CD4-positive, alpha-beta T cell treated with Interleukin-4 for 4 hours (primary cell): ENCODE results near the gene RNPEP.
"Not testable (repeated sequence)": the region's sequence is repeated elsewhere in the genome, so short reads cannot be mapped to it uniquely, and the experiment has no call there.

Source experiments
- DNase-seq: peaks from one replicate; pipeline ENCODE4 v3.0.0-alpha.2; 2020

RNPEP gene

GRCh38 chr1:201982623-201983379 is at the start of gene RNPEP:
Gene RNPEP (plus strand): TSS chr1:201982648. CDS start chr1:201982667, 19 bp downstream.
- DNase-seq: peak; percentile 42

- no peak for DNase-seq
Measured at GRCh38 chr1:201933840-201934430, 48.5 kb upstream of the RNPEP start.

- no peak for DNase-seq
Measured at GRCh38 chr1:201937624-201938213, 44.7 kb upstream of the RNPEP start.

GRCh38 chr1:201938440-201939035 is 43.9 kb upstream of the RNPEP start:
- DNase-seq: no peak

GRCh38 chr1:201939148-201939547 is 43.3 kb upstream of the RNPEP start:
- DNase-seq: no peak

GRCh38 chr1:201939574-201939973 is 42.9 kb upstream of the RNPEP start:
- no peak for DNase-seq

- DNase-seq: not testable (repeated sequence)
Measured at GRCh38 chr1:201940316-201940715, 42.1 kb upstream of the RNPEP start.

GRCh38 chr1:201941420-201942128 is 40.9 kb upstream of the RNPEP start:
- no peak for DNase-seq

GRCh38 chr1:201942129-201942495 is 40.3 kb upstream of the RNPEP start:
- no peak for DNase-seq

- no peak for DNase-seq
Measured at GRCh38 chr1:201944002-201944401, 38.4 kb upstream of the RNPEP start.

- DNase-seq: no peak
Measured at GRCh38 chr1:201944639-201945038, 37.8 kb upstream of the RNPEP start.

GRCh38 chr1:201945157-201945556 is 37.3 kb upstream of the RNPEP start:
- no peak for DNase-seq

GRCh38 chr1:201945863-201946223 is 36.6 kb upstream of the RNPEP start:
- no peak for DNase-seq

GRCh38 chr1:201946224-201946908 is 36.1 kb upstream of the RNPEP start, which contains the start of gene LMOD1:
Gene LMOD1 (minus strand): TSS chr1:201946548. CDS start chr1:201946340, 208 bp downstream.
- DNase-seq: no peak

- no peak for DNase-seq
Measured at GRCh38 chr1:201947697-201948008, 34.8 kb upstream of the RNPEP start.

GRCh38 chr1:201949491-201949890 is 33.0 kb upstream of the RNPEP start:
- DNase-seq: no peak

- no peak for DNase-seq
Measured at GRCh38 chr1:201954263-201955008, 28.0 kb upstream of the RNPEP start.

- peak; percentile 91 for DNase-seq
Measured at GRCh38 chr1:201955009-201955728, 27.3 kb upstream of the RNPEP start, which contains the start of gene TIMM17A. Gene TIMM17A (plus strand): TSS chr1:201955503. CDS start chr1:201955527, 24 bp downstream.

GRCh38 chr1:201955729-201956143 is 26.7 kb upstream of the RNPEP start:
- DNase-seq: no peak

- no peak for DNase-seq
Measured at GRCh38 chr1:201958348-201958747, 24.1 kb upstream of the RNPEP start.

GRCh38 chr1:201962382-201962781 is 20.1 kb upstream of the RNPEP start:
- DNase-seq: not testable (repeated sequence)
